ENCODE results near the gene RPUSD4.
"Not testable (repeated sequence)": the region's sequence is repeated elsewhere in the genome, so short reads cannot be mapped to it uniquely, and the experiment has no call there.

The RPUSD4 gene, protein sequence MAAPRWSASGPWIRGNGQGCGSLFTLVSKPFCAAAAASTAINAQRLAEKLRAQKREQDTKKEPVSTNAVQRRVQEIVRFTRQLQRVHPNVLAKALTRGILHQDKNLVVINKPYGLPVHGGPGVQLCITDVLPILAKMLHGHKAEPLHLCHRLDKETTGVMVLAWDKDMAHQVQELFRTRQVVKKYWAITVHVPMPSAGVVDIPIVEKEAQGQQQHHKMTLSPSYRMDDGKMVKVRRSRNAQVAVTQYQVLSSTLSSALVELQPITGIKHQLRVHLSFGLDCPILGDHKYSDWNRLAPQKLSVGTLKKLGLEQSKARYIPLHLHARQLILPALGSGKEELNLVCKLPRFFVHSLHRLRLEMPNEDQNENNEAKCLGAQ

DNA sequence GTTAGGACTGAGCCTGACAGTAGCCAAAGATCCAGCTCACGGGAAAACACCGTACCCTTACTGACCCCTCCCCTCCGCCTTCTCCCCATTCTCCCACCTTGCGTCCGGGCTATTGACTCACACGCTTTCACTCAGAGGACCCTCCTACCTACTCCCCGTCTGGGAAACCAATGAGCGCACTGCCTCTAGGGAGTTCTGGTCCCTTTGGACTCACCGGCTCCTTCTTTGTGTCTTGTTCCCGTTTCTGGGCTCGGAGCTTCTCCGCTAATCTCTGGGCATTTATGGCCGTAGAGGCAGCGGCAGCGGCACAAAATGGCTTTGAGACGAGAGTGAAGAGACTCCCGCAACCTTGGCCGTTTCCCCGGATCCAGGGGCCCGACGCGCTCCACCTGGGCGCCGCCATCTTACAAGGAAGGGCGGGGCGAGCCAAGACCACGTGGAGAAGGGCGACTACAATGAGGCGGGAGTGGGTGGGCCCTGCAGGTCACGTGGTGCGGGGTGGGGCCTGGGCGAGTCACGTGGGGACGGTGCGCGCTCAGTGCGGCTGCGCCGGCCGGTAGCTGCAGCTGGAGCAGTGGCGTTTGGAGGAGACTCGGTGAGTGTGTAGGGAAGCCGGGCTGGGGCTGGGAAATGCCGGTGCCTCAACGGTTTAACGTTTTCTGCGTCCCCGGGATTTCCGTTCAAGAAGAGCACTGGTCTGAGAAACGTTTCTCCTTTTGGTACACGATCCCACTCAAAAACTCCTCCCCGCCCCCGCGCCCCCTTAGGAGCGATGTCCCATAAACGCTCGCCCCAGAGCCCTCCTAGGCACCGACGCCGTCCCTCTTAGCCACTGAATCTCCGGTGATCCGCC, at the start of gene RPUSD4, which contains the start of gene FAM118B:
TSS of gene RPUSD4 (minus strand) at position 415 of the 853 bp plus-strand sequence. CDS start at position 403, 12 bp downstream.
TSS of gene FAM118B (plus strand) at position 547 of the 853 bp plus-strand sequence. CDS start 23,220 bp downstream, outside the sequence.
- ChIA-PET CTCF (no interaction called here), POLR2A (interaction anchor here (1.0 to 2.2 kb wide), 7 partner anchors 9 to 316 kb away, joined by 3 to 7 read pairs (median 4); partner anchors contain the start of genes FOXRED1, PUS3 and SRPRA)
- TF ChIP-seq L3MBTL2 (conservative IDR thresholded peaks at IDR 0.05) = peak; percentile 89
- TF ChIP-seq CTBP1 (IDR thresholded peaks at IDR 0.05; ENCODE audit: borderline replicate concordance) = no peak
- 0 out of 2 replicates have a peak, but pooled peaks have one; percentile 29 for TF ChIP-seq ELF4 (IDR thresholded peaks at IDR 0.05)
- TF ChIP-seq FOXK2 (IDR thresholded peaks at IDR 0.05) = no peak
- TF ChIP-seq FOXA1 (IDR thresholded peaks at IDR 0.05) = no peak
- peak; percentile 29; the same call in 1 of the 2 replicates for TF ChIP-seq NFRKB (IDR thresholded peaks at IDR 0.05)
- TF ChIP-seq ZNF384 (IDR thresholded peaks at IDR 0.05) = no peak
- TF ChIP-seq ARNT (IDR thresholded peaks at IDR 0.05) = no peak
- TF ChIP-seq SUZ12 (IDR thresholded peaks at IDR 0.05) = no peak
- TF ChIP-seq BHLHE40 (IDR thresholded peaks at IDR 0.05; ENCODE audit: borderline replicate concordance) = no peak
- peak; percentile 100 for DNase-seq (ENCODE audit: extremely low spot score)

DNA sequence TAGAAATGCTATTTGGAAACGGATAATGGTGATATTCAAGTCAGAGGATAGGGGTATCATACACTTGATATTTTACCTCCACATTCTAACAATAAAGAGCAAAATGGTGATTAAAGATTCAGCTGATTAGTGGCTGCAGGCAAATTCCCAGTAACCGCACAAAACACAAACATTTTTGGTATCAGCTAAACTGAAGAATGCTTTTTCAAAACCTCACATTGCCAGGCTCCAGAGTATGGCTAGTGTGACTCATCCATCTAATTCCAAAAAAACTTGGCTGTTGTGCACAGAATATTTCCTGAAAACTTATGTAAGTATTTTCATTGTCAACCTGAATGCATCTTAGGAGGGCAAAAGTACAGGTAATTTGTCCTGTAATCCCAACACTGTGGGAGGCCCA, 46.3 kb upstream of the RPUSD4 start:
- TF ChIP-seq FOXM1 (IDR thresholded peaks at IDR 0.05; ENCODE audit: borderline replicate concordance) (no peak), SUZ12 (IDR thresholded peaks at IDR 0.05) (no peak), BHLHE40 (IDR thresholded peaks at IDR 0.05; ENCODE audit: borderline replicate concordance) (no peak), FOXK2 (IDR thresholded peaks at IDR 0.05) (no peak), L3MBTL2 (conservative IDR thresholded peaks at IDR 0.05) (no peak), LEF1 (IDR thresholded peaks at IDR 0.05; ENCODE audit: borderline replicate concordance) (no peak)
- CTCF ChIA-PET = no interaction called here
- no peak for DNase-seq (ENCODE audit: extremely low spot score)
- POLR2A ChIA-PET = interaction anchor here (0.9 kb wide), 1 partner anchor 46 kb away, joined by 3 read pairs; the partner anchor contains the start of gene DCPS

DNA sequence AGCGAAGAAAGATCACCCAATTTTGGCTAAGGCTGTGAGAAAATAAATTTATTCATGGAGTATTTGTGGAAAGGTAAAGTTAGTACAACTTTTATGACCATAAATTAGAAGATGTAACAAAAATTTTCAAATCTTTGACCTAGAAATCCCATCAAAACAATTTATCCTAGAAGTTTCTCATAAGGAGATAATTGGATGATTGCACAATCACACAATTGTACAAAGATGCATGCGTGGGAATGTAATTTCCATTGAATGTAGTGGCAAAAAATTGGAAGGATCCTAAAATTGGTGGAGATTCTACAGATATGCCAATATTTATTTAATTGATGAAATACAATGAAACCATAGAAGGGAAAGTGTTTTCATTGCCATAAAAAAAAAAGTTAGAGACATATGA, 45.7 kb upstream of the RPUSD4 start:
- TF ChIP-seq, protein P1, sequence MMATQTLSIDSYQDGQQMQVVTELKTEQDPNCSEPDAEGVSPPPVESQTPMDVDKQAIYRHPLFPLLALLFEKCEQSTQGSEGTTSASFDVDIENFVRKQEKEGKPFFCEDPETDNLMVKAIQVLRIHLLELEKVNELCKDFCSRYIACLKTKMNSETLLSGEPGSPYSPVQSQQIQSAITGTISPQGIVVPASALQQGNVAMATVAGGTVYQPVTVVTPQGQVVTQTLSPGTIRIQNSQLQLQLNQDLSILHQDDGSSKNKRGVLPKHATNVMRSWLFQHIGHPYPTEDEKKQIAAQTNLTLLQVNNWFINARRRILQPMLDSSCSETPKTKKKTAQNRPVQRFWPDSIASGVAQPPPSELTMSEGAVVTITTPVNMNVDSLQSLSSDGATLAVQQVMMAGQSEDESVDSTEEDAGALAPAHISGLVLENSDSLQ (IDR thresholded peaks at IDR 0.05) = no peak
- no peak for TF ChIP-seq FOXA1 (IDR thresholded peaks at IDR 0.05)
- TF ChIP-seq ZNF384 (IDR thresholded peaks at IDR 0.05) = no peak
- TF ChIP-seq CTBP1 (IDR thresholded peaks at IDR 0.05; ENCODE audit: borderline replicate concordance) = no peak
- TF ChIP-seq LEF1 (IDR thresholded peaks at IDR 0.05; ENCODE audit: borderline replicate concordance) = no peak
- no peak for TF ChIP-seq ELF4 (IDR thresholded peaks at IDR 0.05)
- no peak for TF ChIP-seq NFRKB (IDR thresholded peaks at IDR 0.05)
- TF ChIP-seq BHLHE40 (IDR thresholded peaks at IDR 0.05; ENCODE audit: borderline replicate concordance) = no peak
- TF ChIP-seq L3MBTL2 (conservative IDR thresholded peaks at IDR 0.05) = no peak
- no peak for TF ChIP-seq SUZ12 (IDR thresholded peaks at IDR 0.05)
- TF ChIP-seq FOXM1 (IDR thresholded peaks at IDR 0.05; ENCODE audit: borderline replicate concordance) = no peak
- no peak for TF ChIP-seq ARNT (IDR thresholded peaks at IDR 0.05)
- TF ChIP-seq FOXK2 (IDR thresholded peaks at IDR 0.05) = no peak
- no peak for TF ChIP-seq TARDBP (IDR thresholded peaks at IDR 0.05)
- TF ChIP-seq HDGF (IDR thresholded peaks at IDR 0.05; ENCODE audit: borderline replicate concordance) = no peak
- TF ChIP-seq SP1 (IDR thresholded peaks at IDR 0.05) = no peak
- ChIA-PET CTCF (no interaction called here), POLR2A (interaction anchor here (0.9 kb wide), 1 partner anchor 47 kb away, joined by 3 read pairs; the partner anchor contains the start of gene DCPS)
- no peak for DNase-seq (ENCODE audit: extremely low spot score)

DNA sequence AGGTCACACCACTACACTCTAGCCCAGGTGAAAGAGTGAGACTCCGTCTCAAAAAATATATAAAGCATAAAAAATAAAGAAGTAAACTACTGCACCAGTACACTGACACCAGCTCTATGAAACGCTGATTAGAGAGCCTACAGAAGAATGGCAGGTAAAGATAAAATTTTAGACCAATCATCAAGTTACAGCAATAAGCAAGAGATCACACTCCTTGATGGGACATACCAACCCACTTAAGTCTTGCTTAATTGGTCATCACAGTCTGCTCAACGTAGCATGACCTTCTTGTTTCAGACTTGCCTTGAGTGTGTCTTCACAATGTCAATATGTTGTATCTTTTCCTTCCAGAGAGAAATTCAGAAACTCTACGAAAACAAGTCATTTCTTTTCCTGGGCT, 44.8 kb upstream of the RPUSD4 start:
- DNase-seq (ENCODE audit: extremely low spot score) = no peak
- POLR2A ChIA-PET = interaction anchor here (2.9 kb wide), 1 partner anchor 13 kb away, joined by 8 read pairs; the partner anchor contains the start of genes FOXRED1 and SRPRA
- no peak for TF ChIP-seq CTBP1 (IDR thresholded peaks at IDR 0.05; ENCODE audit: borderline replicate concordance)
- TF ChIP-seq L3MBTL2 (conservative IDR thresholded peaks at IDR 0.05) = no peak
- no peak for TF ChIP-seq TARDBP (IDR thresholded peaks at IDR 0.05)
- TF ChIP-seq NFRKB (IDR thresholded peaks at IDR 0.05) = no peak
- no peak for TF ChIP-seq LEF1 (IDR thresholded peaks at IDR 0.05; ENCODE audit: borderline replicate concordance)
- TF ChIP-seq ZNF384 (IDR thresholded peaks at IDR 0.05) = no peak
- no peak for TF ChIP-seq FOXA1 (IDR thresholded peaks at IDR 0.05)
- TF ChIP-seq FOXM1 (IDR thresholded peaks at IDR 0.05; ENCODE audit: borderline replicate concordance) = no peak
- no peak for TF ChIP-seq ELF4 (IDR thresholded peaks at IDR 0.05)
- CTCF ChIA-PET = no interaction called here

DNA sequence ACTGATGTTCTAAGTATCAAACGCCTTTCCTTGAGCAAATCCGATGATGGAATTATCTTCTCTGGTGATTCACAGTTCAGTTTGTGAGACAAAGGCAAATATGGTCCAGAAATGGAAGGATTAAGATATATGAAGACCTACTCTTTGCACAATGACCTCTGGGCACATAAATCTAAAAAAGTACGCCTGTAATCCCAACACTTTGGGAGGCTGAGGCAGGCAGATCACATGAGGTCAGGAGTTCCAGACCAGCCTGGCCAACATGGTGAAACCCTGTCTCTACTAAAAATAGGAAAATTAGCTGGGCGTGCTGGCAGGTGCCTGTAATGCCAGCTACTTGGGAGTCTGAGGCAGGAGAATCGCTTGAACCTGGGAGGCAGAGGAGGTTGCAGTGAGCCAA, 44.1 kb upstream of the RPUSD4 start:
- CTCF ChIA-PET; DNase-seq (ENCODE audit: extremely low spot score): not testable (repeated sequence)
- POLR2A ChIA-PET = interaction anchor here (2.9 kb wide), 1 partner anchor 13 kb away, joined by 8 read pairs; the partner anchor contains the start of genes FOXRED1 and SRPRA

DNA sequence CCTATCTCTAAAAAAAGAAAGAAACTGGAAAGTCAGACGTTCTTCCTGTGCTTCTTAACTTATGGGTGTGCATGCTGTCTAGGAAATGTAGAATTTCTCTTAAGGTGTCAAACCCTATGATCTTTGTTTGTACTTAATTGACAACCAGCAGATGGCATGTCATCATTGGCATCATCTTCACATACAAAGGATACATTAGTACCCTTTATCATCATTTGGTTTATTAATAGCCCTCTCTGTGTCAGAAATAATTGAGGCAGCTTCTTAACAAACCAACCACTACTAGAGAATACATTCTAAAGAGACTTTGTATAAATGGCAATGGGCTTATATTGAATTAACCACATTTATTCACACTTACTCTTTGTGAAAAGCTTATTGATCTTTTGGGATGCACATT, 43.4 kb upstream of the RPUSD4 start:
- ChIA-PET CTCF (no interaction called here), POLR2A (interaction anchor here (2.9 kb wide), 1 partner anchor 14 kb away, joined by 8 read pairs; the partner anchor contains the start of genes FOXRED1 and SRPRA)
- no peak for DNase-seq (ENCODE audit: extremely low spot score)
- TF ChIP-seq ARNT (IDR thresholded peaks at IDR 0.05) (no peak), L3MBTL2 (conservative IDR thresholded peaks at IDR 0.05) (no peak), TARDBP (IDR thresholded peaks at IDR 0.05) (no peak), CTBP1 (IDR thresholded peaks at IDR 0.05; ENCODE audit: borderline replicate concordance) (no peak), SP1 (IDR thresholded peaks at IDR 0.05) (no peak), HDGF (IDR thresholded peaks at IDR 0.05; ENCODE audit: borderline replicate concordance) (no peak), FOXM1 (IDR thresholded peaks at IDR 0.05; ENCODE audit: borderline replicate concordance) (no peak), SUZ12 (IDR thresholded peaks at IDR 0.05) (no peak), LEF1 (IDR thresholded peaks at IDR 0.05; ENCODE audit: borderline replicate concordance) (no peak), ELF4 (IDR thresholded peaks at IDR 0.05) (no peak), ZNF384 (IDR thresholded peaks at IDR 0.05) (no peak), BHLHE40 (IDR thresholded peaks at IDR 0.05; ENCODE audit: borderline replicate concordance) (no peak), FOXA1 (IDR thresholded peaks at IDR 0.05) (no peak), FOXK2 (IDR thresholded peaks at IDR 0.05) (no peak), NFRKB (IDR thresholded peaks at IDR 0.05) (no peak)
- TF ChIP-seq, protein P1 (IDR thresholded peaks at IDR 0.05) = no peak
